Measurements from ENCODE around the gene NOL9.
A peak's percentile ranks its signal among the peaks of the same experiment; 100 is the strongest.

The NOL9 gene

GRCh38 chr1:6511561-6512244 lies 42.6 kb downstream of the NOL9 start:
- H3K27me3 Mint-ChIP-seq (ENCODE audit: low read depth), result peaks cover 2% of the 10 kb centered on the region
- H3K36me3 Mint-ChIP-seq (ENCODE audit: low read depth), result no peaks in the 10 kb centered on the region
- H3K4me3 Mint-ChIP-seq, result no peak overlapping the region
- H3K9me3 Mint-ChIP-seq, result no peaks in the 10 kb centered on the region
- peak overlapping the region; percentile 30 to 63 (median 54) for H3K27ac Mint-ChIP-seq
- H3K4me1 Mint-ChIP-seq, result peaks cover 28% of the 10 kb centered on the region
- no peak for TF ChIP-seq CTCF (IDR thresholded peaks at IDR 0.05; ENCODE audit: unreplicated experiment in 3 of 3)

- no peak overlapping the region for H3K4me3 Mint-ChIP-seq
- peak overlapping the region in 1 of 3 experiments; percentile 63 for H3K27ac Mint-ChIP-seq
- TF ChIP-seq CTCF (IDR thresholded peaks at IDR 0.05; ENCODE audit: unreplicated experiment in 3 of 3), result no peak
- peaks cover 29% of the 10 kb centered on the region for H3K4me1 Mint-ChIP-seq
- H3K36me3 Mint-ChIP-seq (ENCODE audit: low read depth), result no peaks in the 10 kb centered on the region
- H3K27me3 Mint-ChIP-seq (ENCODE audit: low read depth), result peaks cover 3% of the 10 kb centered on the region
- no peaks in the 10 kb centered on the region for H3K9me3 Mint-ChIP-seq
Measured at GRCh38 chr1:6511056-6511455, 43.3 kb downstream of the NOL9 start.

- TF ChIP-seq CTCF (IDR thresholded peaks at IDR 0.05; ENCODE audit: unreplicated experiment in 3 of 3), result no peak
- H3K27ac Mint-ChIP-seq, result no peak overlapping the region
Measured at GRCh38 chr1:6510493-6510892, 43.8 kb downstream of the NOL9 start.

GRCh38 chr1:6509919-6510291 lies 44.4 kb downstream of the NOL9 start:
- no peak for TF ChIP-seq CTCF (IDR thresholded peaks at IDR 0.05; ENCODE audit: unreplicated experiment in 3 of 3)
- H3K9me3 Mint-ChIP-seq, result no peaks in the 10 kb centered on the region
- no peaks in the 10 kb centered on the region for H3K36me3 Mint-ChIP-seq (ENCODE audit: low read depth)
- no peak overlapping the region for H3K4me3 Mint-ChIP-seq
- peaks cover 7% of the 10 kb centered on the region for H3K27me3 Mint-ChIP-seq (ENCODE audit: low read depth)
- H3K27ac Mint-ChIP-seq, result no peak overlapping the region
- peaks cover 29% of the 10 kb centered on the region for H3K4me1 Mint-ChIP-seq

More at GRCh38 chr1:6510493-6510892, 43.8 kb downstream of the NOL9 start:
- H3K27me3 Mint-ChIP-seq (ENCODE audit: low read depth), result peaks cover 3% of the 10 kb centered on the region
- no peaks in the 10 kb centered on the region for H3K9me3 Mint-ChIP-seq
- no peak overlapping the region for H3K4me3 Mint-ChIP-seq
- H3K36me3 Mint-ChIP-seq (ENCODE audit: low read depth), result no peaks in the 10 kb centered on the region
- H3K4me1 Mint-ChIP-seq, result peaks cover 29% of the 10 kb centered on the region

GRCh38 chr1:6509220-6509918 lies 44.9 kb downstream of the NOL9 start:
- H3K27ac Mint-ChIP-seq, result no peak overlapping the region
- peaks cover 29% of the 10 kb centered on the region for H3K4me1 Mint-ChIP-seq
- no peak for TF ChIP-seq CTCF (IDR thresholded peaks at IDR 0.05; ENCODE audit: unreplicated experiment in 3 of 3)
- H3K9me3 Mint-ChIP-seq, result no peaks in the 10 kb centered on the region
- no peak overlapping the region for H3K4me3 Mint-ChIP-seq
- peaks cover 11% of the 10 kb centered on the region for H3K27me3 Mint-ChIP-seq (ENCODE audit: low read depth)
- no peaks in the 10 kb centered on the region for H3K36me3 Mint-ChIP-seq (ENCODE audit: low read depth)

- Mint-ChIP-seq H3K36me3 (ENCODE audit: low read depth) (no peaks in the 10 kb centered on the region), H3K4me3 (no peak overlapping the region), H3K9me3 (no peaks in the 10 kb centered on the region), H3K27ac (no peak overlapping the region), H3K4me1 (peaks cover 27% of the 10 kb centered on the region), H3K27me3 (ENCODE audit: low read depth) (peaks cover 13% of the 10 kb centered on the region)
- TF ChIP-seq CTCF (IDR thresholded peaks at IDR 0.05; ENCODE audit: unreplicated experiment in 3 of 3), result no peak
Measured at GRCh38 chr1:6508816-6509189, 45.5 kb downstream of the NOL9 start.

Measured in nephron (organoid).